SK-N-SH (cell line): ENCODE measurements around the gene SCART1. TPM values are rescaled to one million over a fixed set of nuclear protein-coding genes. Genes with fewer than 3 reads are reported as not detected.

Source experiments
- CTCF ChIA-PET: fragments of 300-600, 350-600 bp; formaldehyde crosslinking; extraction: SDS; loops from one replicate; lab custom pipeline; 2021; lab: Yijun Ruan, JAX
- POLR2A ChIA-PET: fragments of 350-600 bp; sonication (Branson Sonifier 250); formaldehyde crosslinking; extraction: SDS; loops from one replicate; lab custom pipeline; 2020; ENCODE audit warnings: antibody characterized with exemption, inconsistent platforms; lab: Yijun Ruan, JAX
- DNase-seq: peaks from one replicate; pipeline ENCODE4 v3.0.0; 2012
- H2AFZ ChIP-seq: fragments of 200-600 bp; sonication (generic); 2 replicates; pipeline ENCODE4 v1.8.1; 2016; ENCODE audit warnings: antibody characterized with exemption, mild to moderate bottlenecking, low read depth
- H3F3A ChIP-seq: fragments of 200-600 bp; sonication (generic); replicated peaks from 2 replicates; pipeline ENCODE3; 2016; ENCODE audit warnings: antibody characterized with exemption, mild to moderate bottlenecking; ENCODE audit not compliant: insufficient read depth
- H3K27ac ChIP-seq, 2 experiments: fragments of 200-500 bp in 1 of 2; fragments of 200-600 bp in 1 of 2; sonication (Bioruptor generic) in 1 of 2; sonication (generic), shearing (Covaris generic) in 1 of 2; 2 replicates each; pipeline versions ENCODE4 v1.5.1 to v1.6.1; 2014 to 2016; ENCODE audit warnings: low read depth in 2 of 2, inconsistent platforms in 1 of 2, low read length in 1 of 2, mild to moderate bottlenecking in 1 of 2, mixed read lengths in 1 of 2
- H3K27me3 ChIP-seq: fragments of 200-600 bp; sonication (generic), shearing (Covaris generic); 2 replicates; pipeline ENCODE4 v1.6.1; 2016; ENCODE audit warnings: mixed run types; ENCODE audit not compliant: insufficient read depth
- H3K36me3 ChIP-seq, 2 experiments: fragments of 200-500 bp in 1 of 2; fragments of 200-600 bp in 1 of 2; sonication (Bioruptor generic) in 1 of 2; sonication (generic) in 1 of 2; replicated peaks in 1 of 2; 2 replicates each; pipeline versions ENCODE3 to v1.5.1; 2014 to 2016; ENCODE audit warnings: low read length in 1 of 2, mild to moderate bottlenecking in 1 of 2; ENCODE audit not compliant: insufficient read depth in 2 of 2, control insufficient read depth in 1 of 2
- H3K4me1 ChIP-seq, 2 experiments: fragments of 200-500 bp in 1 of 2; fragments of 200-600 bp in 1 of 2; sonication (Bioruptor generic) in 1 of 2; sonication (generic), shearing (Covaris generic) in 1 of 2; 2 replicates each; pipeline versions ENCODE4 v1.5.1 to v1.6.1; 2014 to 2016; ENCODE audit warnings: low read depth in 1 of 2, low read length in 1 of 2, mixed run types in 1 of 2; ENCODE audit not compliant: insufficient read depth in 2 of 2, control insufficient read depth in 1 of 2
- H3K4me2 ChIP-seq: fragments of 200-600 bp; sonication (generic), shearing (Covaris generic); 2 replicates; pipeline ENCODE4 v1.6.1; 2017; ENCODE audit warnings: mixed run types
- H3K4me3 ChIP-seq, 2 experiments: fragments of 200-500 bp in 1 of 2; fragments of 200-600 bp in 1 of 2; sonication (Bioruptor generic) in 1 of 2; sonication (generic), shearing (Covaris generic) in 1 of 2; 2 replicates each; pipeline versions ENCODE4 v1.5.1 to v1.8.1; 2014 to 2016; ENCODE audit warnings: low read depth in 2 of 2, inconsistent platforms in 1 of 2, low read length in 1 of 2, mild to moderate bottlenecking in 1 of 2, mixed read lengths in 1 of 2, moderate library complexity in 1 of 2
- H3K79me2 ChIP-seq: fragments of 200-600 bp; sonication (generic); 2 replicates; pipeline ENCODE4 v1.8.1; 2017; ENCODE audit warnings: mild to moderate bottlenecking; ENCODE audit not compliant: insufficient read depth
- H3K9ac ChIP-seq: fragments of 200-600 bp; sonication (generic); 2 replicates; pipeline ENCODE4 v1.6.1; 2017; ENCODE audit warnings: mixed run types
- H3K9me2 ChIP-seq: fragments of 200-600 bp; sonication (generic); 2 replicates; pipeline ENCODE4 v1.6.1; 2017; ENCODE audit warnings: mixed run types
- H3K9me3 ChIP-seq: fragments of 200-600 bp; sonication (generic); 2 replicates; pipeline ENCODE4 v1.6.1; 2017; ENCODE audit warnings: mixed run types, mild to moderate bottlenecking, moderate library complexity
- H4K20me1 ChIP-seq: fragments of 200-600 bp; sonication (generic); 2 replicates; pipeline ENCODE4 v1.6.1; 2017; ENCODE audit warnings: mild to moderate bottlenecking, mixed run types; ENCODE audit not compliant: insufficient read depth
- ELF1 ChIP-seq: IDR thresholded peaks from 2 replicates; pipeline ENCODE4 v1.4.0; 2012
- EP300 ChIP-seq, 2 experiments: IDR thresholded peaks; 2 replicates each; pipeline versions ENCODE4 v1.4.0 to v1.6.1; 2012; ENCODE audit warnings: borderline replicate concordance in 1 of 2, low read depth in 1 of 2, low read length in 1 of 2
- FOSL2 ChIP-seq: IDR thresholded peaks from 2 replicates; pipeline ENCODE4 v1.4.0; 2012; ENCODE audit warnings: low read depth, mild to moderate bottlenecking, moderate library complexity, borderline replicate concordance
- GATA2 ChIP-seq: sonication (generic); formaldehyde crosslinking; IDR thresholded peaks from 2 replicates; pipeline ENCODE4 v1.5.0; 2020; ENCODE audit warnings: mild to moderate bottlenecking, missing genetic modification reagents
- JUND ChIP-seq: IDR thresholded peaks from 2 replicates; pipeline ENCODE4 v1.4.0; 2012
- NRF1 ChIP-seq: IDR thresholded peaks from 2 replicates; pipeline ENCODE4 v1.6.1; 2012; ENCODE audit warnings: low read depth, mild to moderate bottlenecking, low read length
- RAD21 ChIP-seq: IDR thresholded peaks from 2 replicates; pipeline ENCODE4 v1.6.1; 2012; ENCODE audit warnings: mild to moderate bottlenecking, low read length
- RXRA ChIP-seq: IDR thresholded peaks from 2 replicates; pipeline ENCODE4 v1.4.0; 2012; ENCODE audit warnings: low read depth, mild to moderate bottlenecking, borderline replicate concordance
- SIN3A ChIP-seq: IDR thresholded peaks from 2 replicates; pipeline ENCODE4 v1.6.1; 2012; ENCODE audit warnings: low read depth, mild to moderate bottlenecking, low read length, moderate library complexity, borderline replicate concordance
- SMC3 ChIP-seq: IDR thresholded peaks from 2 replicates; pipeline ENCODE4 v1.6.1; 2012; ENCODE audit warnings: low read depth, low read length, improper control_type of control experiment
- TAF1 ChIP-seq: IDR thresholded peaks from 2 replicates; pipeline ENCODE4 v1.6.1; 2012; ENCODE audit warnings: low read depth, mild to moderate bottlenecking, low read length, moderate library complexity, borderline replicate concordance
- TCF12 ChIP-seq: IDR thresholded peaks from 2 replicates; pipeline ENCODE4 v1.4.0; 2012
- TEAD4 ChIP-seq: IDR thresholded peaks from 2 replicates; pipeline ENCODE4 v1.4.0; 2012; ENCODE audit warnings: mild to moderate bottlenecking, borderline replicate concordance; ENCODE audit not compliant: insufficient read depth
- YY1 ChIP-seq: IDR thresholded peaks from 2 replicates; pipeline ENCODE4 v1.4.0; 2012; ENCODE audit warnings: low read depth, mild to moderate bottlenecking
- WGBS: methylation state at CpG from one replicate; pipeline ENCODE4 v1.1.6; 2017; ENCODE audit warnings: low lambda C conversion rate; 5-methylcytosine and 5-hydroxymethylcytosine counted together
- polyA plus RNA-seq, 3 experiments: library from polyadenylated mRNA; depleted of rRNA; stranded (reverse); fragments of >200 nt; gene quantifications; 2 replicates each; pipeline ENCODE4 v1.2.3, GENCODE V29; 2012
- TF ChIP-seq, protein P1 (sequence below): IDR thresholded peaks from 2 replicates; pipeline ENCODE4; 2012
- TF ChIP-seq, protein P2 (sequence below): IDR thresholded peaks from 2 replicates; pipeline ENCODE4 v1.4.0; 2012; ENCODE audit warnings: low read depth
- TF ChIP-seq, protein P3 (sequence below): IDR thresholded peaks from 2 replicates; pipeline ENCODE4 v1.4.0; 2012; ENCODE audit warnings: low read depth, borderline replicate concordance
- TF ChIP-seq, protein P4 (sequence below): fragments of 200-600 bp; sonication (generic); IDR thresholded peaks from 2 replicates; pipeline ENCODE4 v1.6.1; 2017; ENCODE audit warnings: antibody characterized with exemption, mild to moderate bottlenecking, moderate library complexity

The SCART1 gene
- polyA plus RNA-seq, 1 of the 3 experiments (the other 2 are of a cell fraction): 2.1 TPM

DNA sequence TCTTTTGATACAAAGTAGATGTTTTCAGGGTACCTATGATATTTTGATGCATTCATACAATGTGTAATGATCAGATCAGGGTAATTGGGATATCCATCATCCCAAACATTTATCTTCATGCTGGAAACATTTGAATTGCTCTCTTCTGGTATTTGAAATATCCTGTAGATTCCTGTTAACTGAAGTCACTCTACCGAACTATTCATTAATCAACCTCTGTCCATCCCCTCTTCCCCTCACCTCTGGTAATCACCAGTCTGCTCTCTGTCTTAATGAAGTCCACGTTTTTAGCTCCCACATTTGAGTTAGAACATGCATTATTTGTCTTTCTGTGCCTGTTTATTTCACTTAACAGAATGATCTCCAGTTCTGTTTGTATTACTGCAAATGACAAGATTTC lies 48.5 kb upstream of the SCART1 start:
- H3K9me2 ChIP-seq: no peaks in the 10 kb centered on the region
- DNase-seq: no peak
- peak overlapping the region; percentile 26; the same call in 1 of the 2 replicates for H3K4me2 ChIP-seq
- H3K9me3 ChIP-seq: 0 out of 2 replicates have a peak, but pooled peaks cover under 1% of the 10 kb centered on the region
- H3K36me3 ChIP-seq: peaks cover 51 to 57% of the 10 kb centered on the region in 2 experiments
- WGBS: 28% methylated on average over 2 of the region's 2 CpGs
- no peak overlapping the region for H3K4me3 ChIP-seq
- no peaks in the 10 kb centered on the region for H3K27me3 ChIP-seq
- H3F3A ChIP-seq: peaks cover 18% of the 10 kb centered on the region
- H3K27ac ChIP-seq: peak overlapping the region in 1 of 2 experiments; percentile 60; a peak in 2 of 4 replicates
- peaks cover 0 to 12% of the 10 kb centered on the region in 2 experiments; a peak in 3 of 4 replicates for H3K4me1 ChIP-seq
- no peak for TF ChIP-seq SIN3A
- TF ChIP-seq EP300 (IDR thresholded peaks at IDR 0.05; ENCODE audit: borderline replicate concordance in 1 of 2, low read depth in 1 of 2, low read length in 1 of 2): peak in 1 of 2 experiments; percentile 11; a peak in 1 of 4 replicates
- no peak for TF ChIP-seq NRF1
- peak; percentile 38; the same call in 1 of the 2 replicates for TF ChIP-seq TEAD4
- TF ChIP-seq, protein P1, sequence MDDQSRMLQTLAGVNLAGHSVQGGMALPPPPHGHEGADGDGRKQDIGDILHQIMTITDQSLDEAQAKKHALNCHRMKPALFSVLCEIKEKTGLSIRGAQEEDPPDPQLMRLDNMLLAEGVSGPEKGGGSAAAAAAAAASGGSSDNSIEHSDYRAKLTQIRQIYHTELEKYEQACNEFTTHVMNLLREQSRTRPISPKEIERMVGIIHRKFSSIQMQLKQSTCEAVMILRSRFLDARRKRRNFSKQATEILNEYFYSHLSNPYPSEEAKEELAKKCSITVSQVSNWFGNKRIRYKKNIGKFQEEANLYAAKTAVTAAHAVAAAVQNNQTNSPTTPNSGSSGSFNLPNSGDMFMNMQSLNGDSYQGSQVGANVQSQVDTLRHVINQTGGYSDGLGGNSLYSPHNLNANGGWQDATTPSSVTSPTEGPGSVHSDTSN: peak; percentile 64
- peak; percentile 27; the same call in 1 of the 2 replicates for TF ChIP-seq TCF12
- TF ChIP-seq RXRA: no peak
- no peak for TF ChIP-seq YY1
- TF ChIP-seq JUND: peak; percentile 35
- TF ChIP-seq TAF1: no peak
- no peak for TF ChIP-seq SMC3
- no peak overlapping the region for H2AFZ ChIP-seq
- H3K9ac ChIP-seq: no peak overlapping the region
- POLR2A ChIA-PET: no interaction called here
- CTCF ChIA-PET: no interaction called here
- peaks cover 48% of the 10 kb centered on the region for H3K79me2 ChIP-seq
- peaks cover 13% of the 10 kb centered on the region; the same call in 1 of the 2 replicates for H4K20me1 ChIP-seq

DNA sequence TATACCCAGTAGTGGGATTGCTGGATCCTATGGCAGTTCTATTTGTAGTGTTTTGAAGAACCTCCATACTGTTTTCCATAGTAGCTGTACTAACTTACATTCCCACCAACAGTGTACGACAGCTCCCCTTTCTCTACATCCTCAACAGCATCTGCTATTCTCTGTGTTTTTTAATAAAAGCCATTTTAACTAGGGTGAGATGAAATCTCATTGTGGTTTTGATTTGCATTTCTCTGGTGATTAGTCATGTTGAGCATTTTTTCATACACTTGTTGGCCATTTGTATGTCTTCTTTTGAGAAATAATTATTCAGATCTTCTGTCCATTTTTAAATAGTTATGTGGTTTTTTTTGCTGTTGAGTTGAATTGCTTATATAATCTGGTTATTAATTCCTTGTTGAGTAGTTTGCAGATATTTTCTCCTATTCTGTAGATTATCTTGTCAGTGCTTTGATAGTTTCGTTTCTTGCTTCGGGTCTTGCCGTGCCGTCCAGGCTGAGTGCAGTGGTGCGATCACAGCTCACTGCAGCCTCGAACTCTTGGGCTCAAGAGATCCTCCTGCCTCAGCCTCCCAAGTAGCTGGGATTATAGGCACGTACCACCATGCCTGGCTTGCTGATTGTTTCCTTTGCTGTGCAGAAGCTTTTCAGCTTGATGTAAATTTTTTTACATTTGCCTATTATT lies 47.8 kb upstream of the SCART1 start:
- Histone ChIP-seq H3K9me2 (no peaks in the 10 kb centered on the region), H4K20me1 (peaks cover 13% of the 10 kb centered on the region; the same call in 1 of the 2 replicates), H2AFZ (no peak overlapping the region), H3K27me3 (no peaks in the 10 kb centered on the region), H3K79me2 (peaks cover 51% of the 10 kb centered on the region), H3K36me3 (peaks cover 52 to 57% of the 10 kb centered on the region in 2 experiments), H3K4me2 (peak overlapping the region; percentile 26; the same call in 1 of the 2 replicates), H3K4me1 (peaks cover 0 to 12% of the 10 kb centered on the region in 2 experiments; a peak in 2 of 4 replicates), H3K27ac (peak overlapping the region in 1 of 2 experiments; percentile 60; a peak in 2 of 4 replicates), H3K9ac (no peak overlapping the region), H3F3A (peaks cover 18% of the 10 kb centered on the region), H3K9me3 (peaks cover 8% of the 10 kb centered on the region; the same call in 1 of the 2 replicates), H3K4me3 (no peak overlapping the region)
- ChIA-PET CTCF (no interaction called here), POLR2A (no interaction called here)
- no peak for DNase-seq
- WGBS: 97% methylated on average over 8 of the region's 8 CpGs
- TF ChIP-seq JUND: peak; percentile 34; the same call in 1 of the 2 replicates
- peak; percentile 45; the same call in 1 of the 2 replicates for TF ChIP-seq FOSL2
- TF ChIP-seq, protein P1: 0 out of 2 replicates have a peak, but pooled peaks have one; percentile 5
- no peak for TF ChIP-seq RAD21
- no peak for TF ChIP-seq GATA2 (CRISPR knock-in tag)
- TF ChIP-seq EP300 (IDR thresholded peaks at IDR 0.05; ENCODE audit: borderline replicate concordance in 1 of 2, low read depth in 1 of 2, low read length in 1 of 2): peak in 1 of 2 experiments; percentile 36; a peak in 1 of 4 replicates
- TF ChIP-seq, protein P2, sequence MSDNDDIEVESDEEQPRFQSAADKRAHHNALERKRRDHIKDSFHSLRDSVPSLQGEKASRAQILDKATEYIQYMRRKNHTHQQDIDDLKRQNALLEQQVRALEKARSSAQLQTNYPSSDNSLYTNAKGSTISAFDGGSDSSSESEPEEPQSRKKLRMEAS: no peak
- TF ChIP-seq, protein P3, sequence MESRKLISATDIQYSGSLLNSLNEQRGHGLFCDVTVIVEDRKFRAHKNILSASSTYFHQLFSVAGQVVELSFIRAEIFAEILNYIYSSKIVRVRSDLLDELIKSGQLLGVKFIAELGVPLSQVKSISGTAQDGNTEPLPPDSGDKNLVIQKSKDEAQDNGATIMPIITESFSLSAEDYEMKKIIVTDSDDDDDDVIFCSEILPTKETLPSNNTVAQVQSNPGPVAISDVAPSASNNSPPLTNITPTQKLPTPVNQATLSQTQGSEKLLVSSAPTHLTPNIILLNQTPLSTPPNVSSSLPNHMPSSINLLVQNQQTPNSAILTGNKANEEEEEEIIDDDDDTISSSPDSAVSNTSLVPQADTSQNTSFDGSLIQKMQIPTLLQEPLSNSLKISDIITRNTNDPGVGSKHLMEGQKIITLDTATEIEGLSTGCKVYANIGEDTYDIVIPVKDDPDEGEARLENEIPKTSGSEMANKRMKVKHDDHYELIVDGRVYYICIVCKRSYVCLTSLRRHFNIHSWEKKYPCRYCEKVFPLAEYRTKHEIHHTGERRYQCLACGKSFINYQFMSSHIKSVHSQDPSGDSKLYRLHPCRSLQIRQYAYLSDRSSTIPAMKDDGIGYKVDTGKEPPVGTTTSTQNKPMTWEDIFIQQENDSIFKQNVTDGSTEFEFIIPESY: no peak
- TF ChIP-seq, protein P4, sequence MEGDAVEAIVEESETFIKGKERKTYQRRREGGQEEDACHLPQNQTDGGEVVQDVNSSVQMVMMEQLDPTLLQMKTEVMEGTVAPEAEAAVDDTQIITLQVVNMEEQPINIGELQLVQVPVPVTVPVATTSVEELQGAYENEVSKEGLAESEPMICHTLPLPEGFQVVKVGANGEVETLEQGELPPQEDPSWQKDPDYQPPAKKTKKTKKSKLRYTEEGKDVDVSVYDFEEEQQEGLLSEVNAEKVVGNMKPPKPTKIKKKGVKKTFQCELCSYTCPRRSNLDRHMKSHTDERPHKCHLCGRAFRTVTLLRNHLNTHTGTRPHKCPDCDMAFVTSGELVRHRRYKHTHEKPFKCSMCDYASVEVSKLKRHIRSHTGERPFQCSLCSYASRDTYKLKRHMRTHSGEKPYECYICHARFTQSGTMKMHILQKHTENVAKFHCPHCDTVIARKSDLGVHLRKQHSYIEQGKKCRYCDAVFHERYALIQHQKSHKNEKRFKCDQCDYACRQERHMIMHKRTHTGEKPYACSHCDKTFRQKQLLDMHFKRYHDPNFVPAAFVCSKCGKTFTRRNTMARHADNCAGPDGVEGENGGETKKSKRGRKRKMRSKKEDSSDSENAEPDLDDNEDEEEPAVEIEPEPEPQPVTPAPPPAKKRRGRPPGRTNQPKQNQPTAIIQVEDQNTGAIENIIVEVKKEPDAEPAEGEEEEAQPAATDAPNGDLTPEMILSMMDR: no peak
- TF ChIP-seq ELF1: no peak
